ENCODE measurements around the gene MAGEA4.

DNA sequence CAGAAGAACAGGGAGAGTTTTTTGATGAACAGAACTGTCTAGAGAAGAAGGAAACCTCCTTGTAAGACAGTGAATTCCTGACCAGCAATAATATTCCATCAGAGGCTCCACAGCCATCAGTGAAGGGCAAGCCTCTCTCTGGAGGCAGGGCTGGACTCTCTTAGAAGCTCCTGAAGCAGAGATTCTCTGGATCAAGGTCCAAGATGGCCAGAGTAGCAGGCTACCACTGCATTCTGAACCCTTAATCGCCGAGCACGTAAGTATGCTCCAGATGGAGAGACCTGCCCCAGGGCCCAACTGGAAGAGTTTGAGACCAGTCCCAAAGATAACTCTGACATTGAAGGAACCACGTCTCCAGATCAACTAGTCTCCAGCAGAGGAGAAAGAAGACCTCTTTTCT lies 45.4 kb downstream of the MAGEA4 start:
- no peak for TF ChIP-seq POLR2A (IDR thresholded peaks at IDR 0.05)
- TF ChIP-seq, protein P1, sequence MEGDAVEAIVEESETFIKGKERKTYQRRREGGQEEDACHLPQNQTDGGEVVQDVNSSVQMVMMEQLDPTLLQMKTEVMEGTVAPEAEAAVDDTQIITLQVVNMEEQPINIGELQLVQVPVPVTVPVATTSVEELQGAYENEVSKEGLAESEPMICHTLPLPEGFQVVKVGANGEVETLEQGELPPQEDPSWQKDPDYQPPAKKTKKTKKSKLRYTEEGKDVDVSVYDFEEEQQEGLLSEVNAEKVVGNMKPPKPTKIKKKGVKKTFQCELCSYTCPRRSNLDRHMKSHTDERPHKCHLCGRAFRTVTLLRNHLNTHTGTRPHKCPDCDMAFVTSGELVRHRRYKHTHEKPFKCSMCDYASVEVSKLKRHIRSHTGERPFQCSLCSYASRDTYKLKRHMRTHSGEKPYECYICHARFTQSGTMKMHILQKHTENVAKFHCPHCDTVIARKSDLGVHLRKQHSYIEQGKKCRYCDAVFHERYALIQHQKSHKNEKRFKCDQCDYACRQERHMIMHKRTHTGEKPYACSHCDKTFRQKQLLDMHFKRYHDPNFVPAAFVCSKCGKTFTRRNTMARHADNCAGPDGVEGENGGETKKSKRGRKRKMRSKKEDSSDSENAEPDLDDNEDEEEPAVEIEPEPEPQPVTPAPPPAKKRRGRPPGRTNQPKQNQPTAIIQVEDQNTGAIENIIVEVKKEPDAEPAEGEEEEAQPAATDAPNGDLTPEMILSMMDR (IDR thresholded peaks at IDR 0.05): no peak

Data from adrenal gland (tissue), 5 donors.